GM11168 (cell line): ENCODE measurements around the gene RAB1B.
"Not testable (repeated sequence)": the region's sequence is repeated elsewhere in the genome, so short reads cannot be mapped to it uniquely, and the experiment has no call there.

ENCODE experiments used
- in situ Hi-C: fragments of 300-500 bp; cut with MboI; formaldehyde crosslinking; loops from one replicate; pipeline ENCODE4 v1.12.0; 2022; ENCODE audit warnings: low sequenced_read_pairs; ENCODE audit not compliant: unreplicated experiment

Gene RAB1B

DNA sequence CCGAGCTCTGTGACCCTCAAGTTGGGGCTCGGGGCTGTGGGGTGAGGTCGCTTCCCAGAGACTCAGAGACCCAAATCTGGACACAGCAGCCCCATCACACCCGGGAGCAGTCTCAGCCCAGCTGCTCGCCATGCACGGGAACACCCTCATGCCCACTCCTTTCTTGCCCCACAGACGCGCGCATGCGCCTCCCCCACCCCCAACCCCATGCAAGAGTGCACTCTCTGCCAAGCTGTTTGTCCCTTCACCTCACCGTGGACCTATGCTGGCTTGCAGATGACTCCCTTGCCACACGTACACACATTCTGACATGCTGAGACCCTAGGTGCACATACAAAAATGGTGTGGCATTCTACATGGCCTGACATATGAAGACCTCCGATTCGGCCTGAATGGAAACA, 48.9 kb downstream of the RAB1B start:
- in situ Hi-C loops = no loop called here

DNA sequence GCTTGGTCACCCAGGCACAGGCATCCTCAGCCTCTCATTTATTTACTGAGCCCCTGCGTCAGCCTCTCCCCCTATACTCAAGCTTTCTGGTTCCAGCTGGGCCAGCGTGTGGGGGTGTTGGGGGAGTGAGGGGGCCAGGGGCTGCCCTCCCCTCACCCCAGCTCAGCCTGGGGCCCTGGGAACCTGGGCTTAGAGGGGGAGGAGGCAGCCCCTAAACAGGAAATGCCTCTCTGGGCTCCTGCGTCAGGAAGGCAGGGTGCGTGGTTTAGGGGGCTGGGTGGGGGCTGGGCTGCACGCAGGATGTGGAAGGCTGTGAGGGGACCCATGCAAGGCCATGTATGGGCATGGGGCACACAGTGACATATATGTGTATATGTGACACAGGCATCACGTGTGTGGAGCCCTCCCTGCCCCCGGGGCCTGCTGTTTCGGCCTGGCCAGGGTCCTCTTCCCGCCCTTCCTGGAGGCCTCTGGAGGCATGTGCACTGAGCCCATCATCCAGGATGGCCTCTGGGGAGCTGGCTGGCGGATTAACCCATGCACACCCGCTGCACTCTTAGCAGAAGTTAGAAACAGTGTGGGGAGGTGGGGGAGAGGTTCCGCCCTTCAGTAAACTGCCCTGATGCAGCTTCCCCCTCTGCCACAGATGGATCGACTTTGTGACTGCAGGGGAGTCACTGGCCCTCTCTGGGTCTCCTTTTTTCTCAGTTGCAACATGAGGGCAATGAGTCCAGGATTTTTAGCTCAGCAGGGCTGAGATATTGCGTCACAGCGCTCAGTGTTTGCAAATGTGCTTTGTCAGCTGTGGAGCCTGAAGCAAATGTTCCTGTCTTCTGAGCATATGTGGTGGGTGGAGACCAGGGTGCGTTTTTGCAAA, 49.5 kb downstream of the RAB1B start:
- in situ Hi-C loops = no loop called here

DNA sequence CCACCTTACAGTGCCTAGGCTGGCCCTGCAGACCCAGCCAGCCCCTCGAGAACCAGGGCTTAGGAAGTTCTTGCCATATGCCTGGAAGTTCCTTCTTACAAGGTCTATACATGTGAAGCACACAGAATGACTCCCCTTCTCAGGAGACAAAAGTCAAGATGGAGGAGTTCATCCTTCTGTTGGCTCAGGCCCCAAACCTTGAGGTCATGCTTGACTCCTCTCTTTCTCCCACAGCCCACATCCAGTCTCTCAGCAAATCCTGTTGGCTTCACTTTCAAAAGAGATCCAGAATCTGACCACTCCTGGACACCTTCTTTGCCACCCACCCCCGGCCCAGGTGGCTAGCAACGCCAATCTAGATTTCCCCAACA, 50.1 kb downstream of the RAB1B start:
- in situ Hi-C loops = no loop called here

DNA sequence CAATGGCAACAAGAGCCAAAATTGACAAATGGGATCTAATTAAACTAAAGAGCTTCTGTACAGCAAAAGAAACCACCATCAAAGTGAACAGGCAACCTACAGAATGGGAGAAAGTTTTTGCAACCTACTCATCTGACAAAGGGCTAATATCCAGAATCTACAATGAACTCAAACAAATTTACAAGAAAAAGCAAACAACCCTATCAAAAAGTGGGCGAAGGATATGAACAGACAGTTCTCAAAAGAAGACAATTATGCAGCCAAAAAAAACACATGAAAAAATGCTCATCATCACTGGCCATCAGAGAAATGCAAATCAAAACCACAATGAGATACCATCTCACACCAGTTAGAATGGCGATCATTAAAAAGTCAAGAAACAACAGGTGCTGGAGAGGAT, 51.9 kb downstream of the RAB1B start:
- in situ Hi-C loops = not testable (repeated sequence)

DNA sequence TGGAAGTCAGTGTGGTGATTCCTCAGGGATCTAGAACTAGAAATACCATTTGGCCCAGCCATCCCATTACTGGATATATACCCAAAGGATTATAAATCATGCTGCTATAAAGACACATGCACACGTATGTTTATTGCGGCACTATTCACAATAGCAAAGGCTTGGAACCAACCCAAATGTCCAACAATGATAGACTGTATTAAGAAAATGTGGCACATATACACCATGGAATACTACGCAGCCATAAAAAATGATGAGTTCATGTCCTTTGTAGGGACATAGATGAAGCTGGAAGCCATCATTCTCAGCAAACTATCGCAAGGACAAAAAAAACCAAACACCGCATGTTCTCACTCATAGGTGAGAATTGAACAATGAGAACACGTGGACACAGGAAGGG, 52.3 kb downstream of the RAB1B start:
- in situ Hi-C loops = not testable (repeated sequence)

DNA sequence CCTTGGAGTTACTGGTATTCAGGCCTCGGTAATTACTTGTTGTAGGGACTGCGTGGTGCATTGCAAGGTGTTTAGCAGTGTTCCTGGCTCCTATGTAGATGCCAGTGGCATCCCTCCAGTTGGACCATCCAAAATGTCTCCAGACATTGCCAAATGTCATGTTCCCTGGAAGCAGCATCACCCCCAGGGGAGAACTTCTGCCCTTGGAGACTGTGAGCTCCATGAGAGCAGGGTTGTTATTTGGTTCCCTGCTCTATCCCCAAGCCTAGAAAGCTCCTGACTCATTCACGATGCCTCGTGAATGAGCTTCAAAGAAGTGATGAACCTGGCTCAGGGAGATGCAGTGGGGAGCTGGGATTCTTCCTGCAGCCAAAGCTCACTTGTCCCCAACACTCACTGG, 53.2 kb downstream of the RAB1B start:
- in situ Hi-C loops = no loop called here

DNA sequence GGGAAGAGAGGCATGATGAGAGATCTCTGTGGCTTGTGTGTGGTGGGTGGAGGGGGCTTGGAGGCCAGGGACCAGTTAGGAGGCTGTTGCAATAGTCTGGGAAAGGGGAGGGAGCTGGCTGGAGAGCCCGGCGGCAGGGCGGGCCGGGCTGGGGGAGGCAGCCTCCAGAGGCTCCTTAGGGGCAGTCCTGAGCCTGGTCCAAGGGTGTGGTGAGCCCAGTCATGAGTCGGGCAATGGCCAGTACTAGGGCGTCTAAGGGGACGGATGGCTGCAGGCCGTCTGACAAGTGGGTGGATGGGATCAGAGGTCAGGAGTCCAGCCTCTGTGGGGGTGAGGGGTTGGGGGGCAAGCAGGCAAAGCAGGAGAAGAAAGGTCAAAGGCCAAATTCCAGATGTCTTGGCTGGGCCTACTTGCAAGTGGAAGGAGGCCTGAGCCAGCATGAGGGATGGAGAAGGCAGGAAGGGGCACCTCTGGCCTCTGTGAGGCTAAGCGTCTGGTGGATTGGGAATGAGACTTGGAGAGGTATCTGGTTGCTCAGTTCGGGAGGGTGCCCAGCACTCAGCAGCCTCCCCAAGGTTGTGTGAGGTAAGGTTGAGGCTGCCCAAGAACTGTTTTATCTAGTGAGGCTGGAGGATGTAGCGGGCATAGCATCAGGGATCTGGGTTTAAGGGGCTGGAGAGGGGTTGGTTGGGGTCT, 54.4 kb downstream of the RAB1B start:
- in situ Hi-C loops = no loop called here

DNA sequence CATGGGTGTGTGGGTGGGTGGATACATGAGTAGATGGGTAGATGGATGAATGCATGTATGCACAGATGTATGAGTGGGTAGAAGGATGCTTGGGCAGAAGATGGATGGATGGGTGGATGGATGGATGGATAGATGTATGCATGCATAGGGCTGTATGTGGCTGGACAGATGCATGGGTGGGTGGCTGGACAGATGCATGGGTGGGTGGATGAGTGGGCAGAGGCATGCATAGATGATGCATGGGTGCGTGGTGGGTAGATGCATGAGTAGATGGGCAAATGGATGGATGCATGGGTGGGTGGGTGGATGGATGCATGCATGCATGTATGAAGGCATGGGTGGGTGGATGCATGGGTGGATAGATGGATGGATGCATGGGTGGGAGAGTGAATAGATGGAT, 55.2 kb downstream of the RAB1B start:
- in situ Hi-C loops = no loop called here

DNA sequence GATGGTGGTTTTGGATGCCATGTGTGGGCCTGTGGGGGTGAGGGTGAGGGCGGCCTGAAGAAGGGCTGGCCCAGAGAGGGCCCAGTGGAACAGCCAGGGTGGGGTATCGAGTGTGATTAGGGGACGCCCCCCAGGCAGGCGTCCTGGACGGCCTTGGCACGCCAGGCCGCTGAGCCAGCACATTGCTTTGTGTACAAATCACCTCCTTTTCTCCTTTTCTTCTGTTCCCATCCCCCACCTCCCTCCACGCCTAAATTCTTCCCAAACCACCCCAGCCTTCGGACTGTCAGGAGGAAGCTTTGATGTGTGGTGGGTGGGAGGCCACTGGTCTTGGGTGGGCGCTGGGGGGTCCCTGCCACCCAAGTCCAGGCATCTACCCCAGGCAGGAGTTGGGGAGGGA, 56.2 kb downstream of the RAB1B start:
- in situ Hi-C loops = no loop called here

DNA sequence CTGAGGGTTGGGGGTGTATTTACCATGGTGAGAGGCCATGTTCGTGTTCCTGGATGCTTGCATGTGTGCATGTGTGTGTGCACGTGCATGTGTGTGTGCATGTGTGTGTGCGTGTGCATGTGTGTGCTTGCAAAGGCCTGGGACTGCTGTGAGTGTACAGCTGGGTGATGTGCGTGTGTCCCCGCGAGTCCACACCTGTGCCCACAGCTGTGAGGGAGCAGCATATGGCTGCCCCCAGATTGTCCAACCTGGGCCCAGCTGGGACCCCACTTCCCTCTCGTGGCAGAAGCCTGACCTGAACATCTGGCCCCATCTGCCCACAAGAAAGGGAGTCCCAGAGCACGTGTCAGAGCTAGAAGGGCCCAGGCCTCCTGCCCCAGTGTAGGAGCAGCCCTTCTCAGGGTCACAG, 56.8 kb downstream of the RAB1B start:
- in situ Hi-C loops = no loop called here

DNA sequence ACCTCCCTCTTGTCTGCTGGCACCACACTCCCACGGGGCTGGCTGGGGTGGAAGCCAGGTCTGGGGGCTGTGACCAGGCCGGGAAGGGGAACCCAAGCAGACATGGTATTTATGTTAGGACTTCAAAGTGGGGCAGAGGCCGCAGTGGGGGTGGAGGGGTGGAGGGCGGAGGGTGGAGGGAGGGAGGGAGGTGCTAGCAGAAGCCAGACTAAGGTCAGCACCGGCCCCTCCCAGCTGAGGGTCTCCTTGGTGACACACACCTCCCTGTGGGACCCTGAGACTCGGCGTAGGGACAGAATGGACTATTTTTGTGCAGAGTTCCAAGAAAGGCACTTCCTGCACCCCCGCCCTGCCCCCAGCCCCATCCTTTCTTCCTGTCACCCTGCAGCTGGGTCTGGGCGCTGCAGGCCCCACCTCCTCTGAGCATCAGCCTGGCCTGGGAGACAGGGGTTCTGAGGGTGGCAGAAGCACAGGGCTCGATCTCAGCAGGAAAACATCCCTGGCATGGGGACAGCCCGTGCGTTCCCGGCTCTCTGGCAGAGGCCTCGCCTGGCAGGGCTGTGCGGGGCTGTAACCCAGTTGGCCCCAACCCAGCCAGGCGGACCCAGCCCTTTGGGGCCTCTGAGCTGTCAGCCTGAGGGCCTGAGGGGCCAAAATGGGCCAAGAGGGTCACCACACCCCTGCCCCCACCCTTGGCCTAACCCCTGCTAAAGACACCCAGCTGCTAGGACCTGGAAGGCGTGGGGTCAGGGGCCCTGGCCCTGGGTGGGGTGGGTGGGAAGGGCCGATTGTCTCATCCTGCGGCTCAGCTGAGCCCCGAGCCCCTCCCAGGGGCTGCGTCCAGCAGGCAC, 58.0 kb downstream of the RAB1B start:
- in situ Hi-C loops = no loop called here
